GM12878 (cell line): Measurements from ENCODE around the gene TMCO6. TPM values are rescaled to one million over a fixed set of nuclear protein-coding genes. Genes with fewer than 3 reads are reported as not detected.

Source experiments
- ATF7 ChIP-seq: fragments of 450-650 bp; IDR thresholded peaks from 2 replicates; pipeline ENCODE4 v1.6.1; 2016; ENCODE audit warnings: low read depth, mild to moderate bottlenecking
- BMI1 ChIP-seq: fragments of 450-650 bp; IDR thresholded peaks from 2 replicates; pipeline ENCODE4 v1.6.1; 2016; ENCODE audit warnings: mild to moderate bottlenecking, moderate library complexity, borderline replicate concordance
- CREM ChIP-seq: IDR thresholded peaks from 2 replicates; pipeline ENCODE4 v1.6.1; 2014; ENCODE audit warnings: antibody characterized with exemption, low read depth
- GABPA ChIP-seq: IDR thresholded peaks from 2 replicates; pipeline ENCODE4 v1.6.1; 2014; ENCODE audit warnings: antibody characterized with exemption, low read depth, mild to moderate bottlenecking, inconsistent platforms
- SUPT20H ChIP-seq: IDR thresholded peaks from 2 replicates; pipeline ENCODE4 v1.6.1; 2011; ENCODE audit warnings: low read depth, mild to moderate bottlenecking, low read length, moderate library complexity, borderline replicate concordance; ENCODE audit not compliant: control insufficient read depth
- YY1 ChIP-seq: IDR thresholded peaks from 2 replicates; pipeline ENCODE4 v1.6.1; 2011; ENCODE audit warnings: low read depth, mild to moderate bottlenecking, low read length
- polyA plus RNA-seq, 11 experiments: library from polyadenylated mRNA; depleted of rRNA in 4 of 11; unstranded in 6 of 11; stranded (reverse) in 5 of 11; fragments of >200 nt; fragmentation: Nextera tagmentation in 4 of 11; fragmentation: Illumina TruSeq in 1 of 11; extraction: Ambion mirVana in 4 of 11; extraction: Trizol in 1 of 11; gene quantifications; 1 replicate in 1 of 11; 2 replicates in 10 of 11; pipeline versions ENCODE4 v1.2.1 to v1.2.3, GENCODE V29; 2011 to 2016; ENCODE audit warnings: inconsistent platforms in 2 of 11, missing spikeins in 2 of 11, low read depth in 1 of 11
- total RNA-seq, 4 experiments: library from RNA; depleted of rRNA in 3 of 4; stranded (reverse); fragments of >200 nt in 3 of 4; fragmentation: Illumina TruSeq in 1 of 4; extraction: Trizol in 1 of 4; gene quantifications; 2 replicates each; pipeline versions ENCODE4 v1.2.1 to v1.2.3, GENCODE V29; 2013 to 2021
- TF ChIP-seq, protein P1 (sequence below): fragments of 450-650 bp; IDR thresholded peaks from 2 replicates; pipeline ENCODE4 v1.6.1; 2018; ENCODE audit warnings: mild to moderate bottlenecking, low read depth, moderate library complexity; ENCODE audit not compliant: partially characterized antibody
- TF ChIP-seq, protein P2 (sequence below): IDR thresholded peaks from 2 replicates; pipeline ENCODE4 v1.6.1; 2012; ENCODE audit warnings: improper control_type of control experiment, low read depth, low read length; ENCODE audit not compliant: insufficient replicate concordance

TMCO6 gene
- total and polyA plus RNA-seq, 10 of the 15 experiments (the other 5 are each of a cell fraction or from before 2014, with no cell fraction given) = 4.1 to 21.6 (median 11.7) TPM

DNA sequence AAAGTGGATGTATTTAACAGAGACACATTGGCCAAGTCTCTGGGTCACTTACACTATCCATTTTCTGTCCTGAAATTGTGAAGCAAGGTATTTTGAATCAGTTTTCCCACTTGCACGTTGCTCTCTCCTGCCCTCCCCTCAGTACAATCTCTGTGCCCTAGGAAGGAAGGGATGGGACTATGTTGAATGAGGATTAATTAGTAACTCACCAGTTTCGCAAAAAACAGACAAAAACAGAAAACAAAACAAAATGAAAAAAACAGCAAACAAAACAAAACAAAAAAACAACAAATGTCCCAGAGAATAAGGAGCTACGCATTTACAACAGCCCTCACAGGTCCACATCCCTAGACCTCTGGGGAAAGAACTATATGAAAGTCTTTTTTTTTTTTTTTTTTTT, 5.1 kb upstream of the TMCO6 start (continued):
- TF ChIP-seq YY1 (no peak), GABPA (no peak), ATF7 (no peak), SUPT20H (no peak), BMI1 (no peak), CREM (no peak)
- TF ChIP-seq, protein P1, sequence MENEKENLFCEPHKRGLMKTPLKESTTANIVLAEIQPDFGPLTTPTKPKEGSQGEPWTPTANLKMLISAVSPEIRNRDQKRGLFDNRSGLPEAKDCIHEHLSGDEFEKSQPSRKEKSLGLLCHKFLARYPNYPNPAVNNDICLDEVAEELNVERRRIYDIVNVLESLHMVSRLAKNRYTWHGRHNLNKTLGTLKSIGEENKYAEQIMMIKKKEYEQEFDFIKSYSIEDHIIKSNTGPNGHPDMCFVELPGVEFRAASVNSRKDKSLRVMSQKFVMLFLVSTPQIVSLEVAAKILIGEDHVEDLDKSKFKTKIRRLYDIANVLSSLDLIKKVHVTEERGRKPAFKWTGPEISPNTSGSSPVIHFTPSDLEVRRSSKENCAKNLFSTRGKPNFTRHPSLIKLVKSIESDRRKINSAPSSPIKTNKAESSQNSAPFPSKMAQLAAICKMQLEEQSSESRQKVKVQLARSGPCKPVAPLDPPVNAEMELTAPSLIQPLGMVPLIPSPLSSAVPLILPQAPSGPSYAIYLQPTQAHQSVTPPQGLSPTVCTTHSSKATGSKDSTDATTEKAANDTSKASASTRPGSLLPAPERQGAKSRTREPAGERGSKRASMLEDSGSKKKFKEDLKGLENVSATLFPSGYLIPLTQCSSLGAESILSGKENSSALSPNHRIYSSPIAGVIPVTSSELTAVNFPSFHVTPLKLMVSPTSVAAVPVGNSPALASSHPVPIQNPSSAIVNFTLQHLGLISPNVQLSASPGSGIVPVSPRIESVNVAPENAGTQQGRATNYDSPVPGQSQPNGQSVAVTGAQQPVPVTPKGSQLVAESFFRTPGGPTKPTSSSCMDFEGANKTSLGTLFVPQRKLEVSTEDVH = no peak
- TF ChIP-seq, protein P2, sequence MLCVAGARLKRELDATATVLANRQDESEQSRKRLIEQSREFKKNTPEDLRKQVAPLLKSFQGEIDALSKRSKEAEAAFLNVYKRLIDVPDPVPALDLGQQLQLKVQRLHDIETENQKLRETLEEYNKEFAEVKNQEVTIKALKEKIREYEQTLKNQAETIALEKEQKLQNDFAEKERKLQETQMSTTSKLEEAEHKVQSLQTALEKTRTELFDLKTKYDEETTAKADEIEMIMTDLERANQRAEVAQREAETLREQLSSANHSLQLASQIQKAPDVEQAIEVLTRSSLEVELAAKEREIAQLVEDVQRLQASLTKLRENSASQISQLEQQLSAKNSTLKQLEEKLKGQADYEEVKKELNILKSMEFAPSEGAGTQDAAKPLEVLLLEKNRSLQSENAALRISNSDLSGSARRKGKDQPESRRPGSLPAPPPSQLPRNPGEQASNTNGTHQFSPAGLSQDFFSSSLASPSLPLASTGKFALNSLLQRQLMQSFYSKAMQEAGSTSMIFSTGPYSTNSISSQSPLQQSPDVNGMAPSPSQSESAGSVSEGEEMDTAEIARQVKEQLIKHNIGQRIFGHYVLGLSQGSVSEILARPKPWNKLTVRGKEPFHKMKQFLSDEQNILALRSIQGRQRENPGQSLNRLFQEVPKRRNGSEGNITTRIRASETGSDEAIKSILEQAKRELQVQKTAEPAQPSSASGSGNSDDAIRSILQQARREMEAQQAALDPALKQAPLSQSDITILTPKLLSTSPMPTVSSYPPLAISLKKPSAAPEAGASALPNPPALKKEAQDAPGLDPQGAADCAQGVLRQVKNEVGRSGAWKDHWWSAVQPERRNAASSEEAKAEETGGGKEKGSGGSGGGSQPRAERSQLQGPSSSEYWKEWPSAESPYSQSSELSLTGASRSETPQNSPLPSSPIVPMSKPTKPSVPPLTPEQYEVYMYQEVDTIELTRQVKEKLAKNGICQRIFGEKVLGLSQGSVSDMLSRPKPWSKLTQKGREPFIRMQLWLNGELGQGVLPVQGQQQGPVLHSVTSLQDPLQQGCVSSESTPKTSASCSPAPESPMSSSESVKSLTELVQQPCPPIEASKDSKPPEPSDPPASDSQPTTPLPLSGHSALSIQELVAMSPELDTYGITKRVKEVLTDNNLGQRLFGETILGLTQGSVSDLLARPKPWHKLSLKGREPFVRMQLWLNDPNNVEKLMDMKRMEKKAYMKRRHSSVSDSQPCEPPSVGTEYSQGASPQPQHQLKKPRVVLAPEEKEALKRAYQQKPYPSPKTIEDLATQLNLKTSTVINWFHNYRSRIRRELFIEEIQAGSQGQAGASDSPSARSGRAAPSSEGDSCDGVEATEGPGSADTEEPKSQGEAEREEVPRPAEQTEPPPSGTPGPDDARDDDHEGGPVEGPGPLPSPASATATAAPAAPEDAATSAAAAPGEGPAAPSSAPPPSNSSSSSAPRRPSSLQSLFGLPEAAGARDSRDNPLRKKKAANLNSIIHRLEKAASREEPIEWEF = no peak
